Keratinocyte (primary cell): ENCODE data around the gene SYNJ1.

Experiments
- EZH2 ChIP-seq: IDR thresholded peaks from one replicate; pipeline ENCODE4 v1.6.1; 2012; ENCODE audit warnings: inconsistent platforms, mild to moderate bottlenecking, low read length, moderate library complexity
- TF ChIP-seq, protein P1 (sequence below), 3 experiments: IDR thresholded peaks in 1 of 3; conservative IDR thresholded peaks in 1 of 3; optimal IDR thresholded peaks in 1 of 3; 2 replicates in 2 of 3; 3 replicates in 1 of 3; pipeline versions ENCODE3 to v1.5.1; 2011; ENCODE audit warnings: low read length in 3 of 3, mild to moderate bottlenecking in 3 of 3, moderate library complexity in 2 of 3, control low read depth in 1 of 3, inconsistent platforms in 1 of 3; ENCODE audit not compliant: insufficient read depth in 2 of 3; ENCODE audit errors: extremely low read depth in 1 of 3

DNA sequence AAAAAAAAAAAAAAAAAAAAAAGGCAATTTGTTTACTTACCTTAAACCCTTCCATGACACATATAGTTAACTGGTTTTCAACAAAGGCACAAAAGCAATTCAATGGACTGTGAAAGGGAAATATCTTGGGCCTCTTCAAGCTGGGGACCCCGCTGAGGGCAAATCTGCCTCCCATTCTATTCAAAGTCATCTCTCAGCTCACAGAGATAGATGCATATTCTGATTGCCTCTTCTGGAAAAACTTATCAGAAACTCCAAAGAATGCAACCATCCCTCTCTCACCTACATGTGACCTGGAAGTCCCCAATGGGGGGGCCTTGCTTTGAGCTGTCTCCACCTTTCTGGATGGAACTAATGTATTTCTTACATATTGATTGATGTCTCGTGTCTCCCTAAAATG lies 12.1 kb upstream of the SYNJ1 start:
- TF ChIP-seq, protein P1, sequence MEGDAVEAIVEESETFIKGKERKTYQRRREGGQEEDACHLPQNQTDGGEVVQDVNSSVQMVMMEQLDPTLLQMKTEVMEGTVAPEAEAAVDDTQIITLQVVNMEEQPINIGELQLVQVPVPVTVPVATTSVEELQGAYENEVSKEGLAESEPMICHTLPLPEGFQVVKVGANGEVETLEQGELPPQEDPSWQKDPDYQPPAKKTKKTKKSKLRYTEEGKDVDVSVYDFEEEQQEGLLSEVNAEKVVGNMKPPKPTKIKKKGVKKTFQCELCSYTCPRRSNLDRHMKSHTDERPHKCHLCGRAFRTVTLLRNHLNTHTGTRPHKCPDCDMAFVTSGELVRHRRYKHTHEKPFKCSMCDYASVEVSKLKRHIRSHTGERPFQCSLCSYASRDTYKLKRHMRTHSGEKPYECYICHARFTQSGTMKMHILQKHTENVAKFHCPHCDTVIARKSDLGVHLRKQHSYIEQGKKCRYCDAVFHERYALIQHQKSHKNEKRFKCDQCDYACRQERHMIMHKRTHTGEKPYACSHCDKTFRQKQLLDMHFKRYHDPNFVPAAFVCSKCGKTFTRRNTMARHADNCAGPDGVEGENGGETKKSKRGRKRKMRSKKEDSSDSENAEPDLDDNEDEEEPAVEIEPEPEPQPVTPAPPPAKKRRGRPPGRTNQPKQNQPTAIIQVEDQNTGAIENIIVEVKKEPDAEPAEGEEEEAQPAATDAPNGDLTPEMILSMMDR (optimal IDR thresholded peaks at IDR 0.05 in 1 of 3, IDR thresholded peaks at IDR 0.05 in 1 of 3, conservative IDR thresholded peaks at IDR 0.05 in 1 of 3; ENCODE audit: extremely low read depth in 1 of 3, insufficient read depth in 2 of 3, low read length in 3 of 3): no peak
- TF ChIP-seq EZH2: no peak
